ENCODE data around the gene HBZ. TPM values are rescaled to one million over a fixed set of nuclear protein-coding genes. Genes with fewer than 3 reads are reported as not detected.

Gene HBZ
- total RNA-seq, 4 donors from 2014 or later = 0.76 TPM; not detected in 3

GRCh38 chr16:164827-165538, 12.5 kb downstream of the HBZ start:
- H3K4me3 ChIP-seq = no peak overlapping the region
- TF ChIP-seq, protein P1, sequence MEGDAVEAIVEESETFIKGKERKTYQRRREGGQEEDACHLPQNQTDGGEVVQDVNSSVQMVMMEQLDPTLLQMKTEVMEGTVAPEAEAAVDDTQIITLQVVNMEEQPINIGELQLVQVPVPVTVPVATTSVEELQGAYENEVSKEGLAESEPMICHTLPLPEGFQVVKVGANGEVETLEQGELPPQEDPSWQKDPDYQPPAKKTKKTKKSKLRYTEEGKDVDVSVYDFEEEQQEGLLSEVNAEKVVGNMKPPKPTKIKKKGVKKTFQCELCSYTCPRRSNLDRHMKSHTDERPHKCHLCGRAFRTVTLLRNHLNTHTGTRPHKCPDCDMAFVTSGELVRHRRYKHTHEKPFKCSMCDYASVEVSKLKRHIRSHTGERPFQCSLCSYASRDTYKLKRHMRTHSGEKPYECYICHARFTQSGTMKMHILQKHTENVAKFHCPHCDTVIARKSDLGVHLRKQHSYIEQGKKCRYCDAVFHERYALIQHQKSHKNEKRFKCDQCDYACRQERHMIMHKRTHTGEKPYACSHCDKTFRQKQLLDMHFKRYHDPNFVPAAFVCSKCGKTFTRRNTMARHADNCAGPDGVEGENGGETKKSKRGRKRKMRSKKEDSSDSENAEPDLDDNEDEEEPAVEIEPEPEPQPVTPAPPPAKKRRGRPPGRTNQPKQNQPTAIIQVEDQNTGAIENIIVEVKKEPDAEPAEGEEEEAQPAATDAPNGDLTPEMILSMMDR (IDR thresholded peaks at IDR 0.05) = no peak
- no peak for TF ChIP-seq POLR2A (IDR thresholded peaks at IDR 0.05)
- peaks cover 25 to 44% of the 10 kb centered on the region in 2 donors for H3K27me3 ChIP-seq
- H3K36me3 ChIP-seq = no peaks in the 10 kb centered on the region
- no peaks in the 10 kb centered on the region for H3K9me3 ChIP-seq
- intact Hi-C loops (cut with DNase I; ENCODE audit: low total_unique reads) = no loop called here
- no peak for DNase-seq
- H3K4me1 ChIP-seq = peaks cover 0 to 17% of the 10 kb centered on the region in 2 donors
- H3K27ac ChIP-seq = no peak overlapping the region

GRCh38 chr16:165539-166374, 13.3 kb downstream of the HBZ start, which contains the start of gene HBM:
Gene HBM (plus strand): TSS chr16:165978. CDS start chr16:165998, 20 bp downstream.
- TF ChIP-seq, protein P1 (IDR thresholded peaks at IDR 0.05) = no peak
- peaks cover 25 to 44% of the 10 kb centered on the region in 2 donors for H3K27me3 ChIP-seq

GRCh38 chr16:166375-167121, 14.1 kb downstream of the HBZ start:
- DNase-seq = no peak
- Histone ChIP-seq H3K4me3 (no peak overlapping the region), H3K4me1 (peaks cover 0 to 17% of the 10 kb centered on the region in 2 donors), H3K9me3 (no peaks in the 10 kb centered on the region), H3K36me3 (no peaks in the 10 kb centered on the region), H3K27ac (no peak overlapping the region), H3K27me3 (peaks cover 25 to 48% of the 10 kb centered on the region in 2 donors)
- TF ChIP-seq, protein P1 (IDR thresholded peaks at IDR 0.05) = no peak
- TF ChIP-seq POLR2A (IDR thresholded peaks at IDR 0.05) = no peak
- intact Hi-C loops (cut with DNase I; ENCODE audit: low total_unique reads) = no loop called here

More at GRCh38 chr16:165539-166374, 13.3 kb downstream of the HBZ start, which contains the start of gene HBM:
- H3K9me3 ChIP-seq = no peaks in the 10 kb centered on the region
- no peak for DNase-seq
- H3K27ac ChIP-seq = no peak within 1 kb of the TSS
- H3K4me1 ChIP-seq = peaks cover 0 to 17% of the 10 kb centered on the region in 2 donors
- intact Hi-C loops (cut with DNase I; ENCODE audit: low total_unique reads) = no loop called here
- no peaks in the 10 kb centered on the region for H3K36me3 ChIP-seq
- no peak within 1 kb of the TSS for H3K4me3 ChIP-seq

DNA sequence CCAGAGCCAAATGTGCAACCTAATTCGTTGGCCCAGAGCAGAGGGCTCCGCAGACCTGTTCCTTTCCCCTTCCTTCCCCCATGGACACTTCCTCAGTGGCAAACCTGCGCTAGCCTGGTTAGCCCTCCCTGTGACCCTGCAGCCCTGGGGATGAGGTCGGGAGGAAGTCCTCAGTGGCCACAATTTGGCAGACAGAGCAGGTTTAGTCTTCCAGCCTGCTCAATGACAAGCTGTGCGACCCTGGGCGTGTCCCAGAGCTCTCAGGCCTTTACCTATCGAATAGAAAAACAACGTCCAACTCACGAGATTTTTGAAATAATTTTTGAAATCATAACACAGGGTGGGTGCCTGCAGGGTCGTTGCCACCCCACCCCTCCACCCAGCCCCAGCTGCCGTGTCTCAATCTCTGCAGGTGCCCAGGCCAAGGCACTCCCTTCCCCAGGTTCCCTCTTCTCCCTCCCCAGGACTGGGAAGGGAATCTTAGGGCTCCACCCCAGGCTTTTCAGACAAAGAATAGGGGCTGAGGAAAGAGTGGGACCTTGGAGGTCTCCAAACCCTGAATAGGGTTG, 14.8 kb downstream of the HBZ start:
- DNase-seq = no peak
- Histone ChIP-seq H3K27me3 (peaks cover 25 to 51% of the 10 kb centered on the region in 2 donors), H3K4me3 (no peak overlapping the region), H3K9me3 (no peaks in the 10 kb centered on the region), H3K36me3 (no peaks in the 10 kb centered on the region), H3K27ac (no peak overlapping the region), H3K4me1 (peaks cover 0 to 17% of the 10 kb centered on the region in 2 donors)
- intact Hi-C loops (cut with DNase I; ENCODE audit: low total_unique reads) = no loop called here
- TF ChIP-seq, protein P1 (IDR thresholded peaks at IDR 0.05) = no peak
- no peak for TF ChIP-seq POLR2A (IDR thresholded peaks at IDR 0.05)

Measured in uterus (tissue), 4 donors.